GM18519 (cell line): ENCODE data around the gene AMBRA1.

ENCODE experiments used
- ATAC-seq: cut with Tn5 transposase; IDR thresholded peaks from one replicate; pipeline ENCODE4 v1.9.1; 2021; ENCODE audit warnings: mild to moderate bottlenecking, moderate library complexity; ENCODE audit not compliant: unreplicated experiment, low FRiP score

AMBRA1 gene

GRCh38 chr11:46362156-46363030 lies 231.4 kb downstream of the AMBRA1 start:
- no peak for ATAC-seq

DNA sequence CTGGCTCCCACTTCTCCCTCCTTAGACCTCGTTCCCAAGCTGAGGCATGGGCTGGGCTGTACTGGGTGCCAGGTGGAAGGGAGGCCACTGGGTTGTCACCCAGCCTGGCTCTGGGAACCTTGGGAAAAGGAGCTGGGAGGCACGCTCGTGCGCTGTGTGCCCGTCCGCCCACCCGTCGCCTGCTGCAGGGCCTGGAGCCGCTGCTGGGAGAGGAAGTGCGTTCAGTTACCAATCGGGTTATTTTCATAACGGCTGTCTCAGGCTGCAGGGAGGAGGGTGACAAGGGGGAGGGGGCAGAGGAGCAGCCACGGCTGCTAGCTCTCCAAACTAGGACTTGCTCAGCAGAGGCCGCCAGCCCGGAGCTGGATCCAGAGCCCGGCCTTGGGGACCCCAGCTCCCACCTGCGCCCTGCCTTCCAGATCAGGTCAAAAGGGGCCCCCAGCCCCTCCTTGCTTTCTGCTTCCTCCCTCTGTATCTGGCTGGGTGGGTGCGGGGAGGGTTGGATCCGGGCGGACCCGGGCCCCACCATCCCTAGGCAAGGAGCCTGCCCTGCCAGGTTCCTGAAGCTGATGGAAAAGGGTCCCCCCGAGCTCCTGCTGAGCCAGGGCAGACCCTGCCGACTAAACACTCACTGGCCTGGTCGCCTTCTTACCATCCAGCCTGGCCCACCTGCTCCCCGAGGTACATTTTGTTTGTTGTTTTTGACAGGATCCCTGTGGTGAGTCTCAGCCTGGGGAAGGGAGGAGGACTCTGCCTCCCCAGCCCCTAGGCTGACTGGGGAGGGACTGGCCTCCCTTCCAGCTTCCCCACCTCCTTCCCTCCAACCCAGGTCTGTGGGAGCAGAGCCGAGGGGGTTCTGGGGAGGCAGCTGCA lies 232.3 kb downstream of the AMBRA1 start:
- ATAC-seq = no peak

GRCh38 chr11:46360878-46361277 lies 232.9 kb downstream of the AMBRA1 start:
- no peak for ATAC-seq

DNA sequence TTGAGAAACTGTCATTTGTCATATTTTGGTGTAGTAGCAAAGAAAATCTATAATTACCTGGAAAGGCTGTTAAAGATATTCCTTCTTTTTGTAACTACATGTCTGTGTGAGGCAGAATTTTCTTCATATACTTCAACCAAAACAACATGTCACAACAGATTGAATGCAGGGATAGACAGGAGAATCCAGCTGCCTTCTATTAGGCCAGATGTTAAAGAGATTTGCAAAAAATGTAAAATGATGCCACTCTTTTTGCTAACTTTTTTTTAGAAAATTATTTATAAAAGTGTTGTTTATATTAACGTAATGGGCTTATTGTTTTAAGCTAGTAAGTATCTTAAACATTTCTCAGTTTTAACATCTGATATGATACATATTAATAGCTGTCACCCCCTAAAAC lies 233.9 kb downstream of the AMBRA1 start:
- ATAC-seq = no peak

- no peak for ATAC-seq
These were observed 236.3 kb downstream of the AMBRA1 start for GRCh38 chr11:46357483-46357936.

DNA sequence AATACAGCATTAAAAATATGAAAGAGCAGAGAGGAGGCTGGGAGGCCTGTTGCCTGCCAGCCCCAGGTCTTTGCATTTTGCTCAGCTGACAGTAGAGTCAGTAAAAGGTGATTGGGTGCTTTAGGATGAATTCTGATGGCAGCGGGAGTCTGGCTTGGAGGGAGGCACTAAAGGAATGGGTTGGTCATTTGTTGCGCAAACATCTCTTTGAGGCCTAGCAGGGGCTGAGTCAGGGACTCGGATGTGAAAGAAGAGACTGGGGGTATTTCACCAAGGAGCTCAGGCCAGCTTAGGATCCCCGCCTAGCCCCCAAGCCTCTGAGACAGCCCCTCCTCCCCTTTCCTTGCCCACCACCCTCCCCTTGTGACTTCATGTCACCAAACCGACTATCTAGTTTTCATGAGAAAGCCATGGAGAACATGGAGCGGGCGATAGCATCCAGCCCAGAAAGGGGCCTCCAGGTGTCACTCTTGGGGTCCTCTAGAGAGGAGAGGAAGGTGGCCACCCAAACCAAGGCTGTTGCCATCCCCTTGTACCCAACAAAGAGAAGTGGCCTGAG lies 236.8 kb downstream of the AMBRA1 start:
- ATAC-seq = no peak

GRCh38 chr11:46353698-46354097 lies 240.1 kb downstream of the AMBRA1 start:
- ATAC-seq = no peak

DNA sequence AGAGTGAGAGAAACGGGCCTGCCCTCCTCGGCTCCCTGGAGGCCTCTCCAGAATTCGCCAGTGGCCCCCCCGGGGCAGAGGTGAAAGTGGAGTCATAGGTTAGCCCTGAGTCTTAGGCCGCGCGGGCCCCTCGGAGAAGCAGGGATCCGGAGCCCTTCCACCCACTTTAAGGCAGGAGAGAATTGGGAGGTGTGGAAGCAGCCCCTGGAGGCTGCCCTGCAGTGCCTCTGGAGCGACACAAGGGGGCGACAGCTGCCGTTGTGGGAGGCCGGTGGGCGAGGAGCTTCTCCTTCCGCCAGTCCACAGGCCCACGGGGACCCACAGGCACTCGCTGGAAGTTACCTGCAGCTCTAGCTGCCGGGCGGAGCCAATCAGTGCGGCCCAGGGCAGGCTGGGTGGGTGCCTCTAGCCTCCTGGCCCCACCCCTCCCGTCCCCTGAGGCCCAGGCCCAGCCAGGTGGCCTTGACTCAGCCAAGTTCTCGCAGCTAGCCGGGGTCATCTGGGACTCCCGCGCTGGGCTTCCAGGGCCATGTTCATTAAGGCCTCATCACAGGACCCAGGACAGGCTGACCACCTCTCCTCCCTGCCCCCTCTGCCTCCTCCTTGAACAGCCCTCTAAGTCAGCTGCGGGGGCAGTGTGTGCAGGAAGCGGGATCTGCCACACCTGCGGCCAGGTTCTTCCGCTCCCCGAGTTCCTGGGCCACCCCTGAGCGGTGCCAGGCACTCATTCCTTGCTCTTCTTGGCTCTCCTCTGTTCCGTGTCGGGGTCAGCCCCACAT lies 241.6 kb downstream of the AMBRA1 start:
- ATAC-seq = no peak

DNA sequence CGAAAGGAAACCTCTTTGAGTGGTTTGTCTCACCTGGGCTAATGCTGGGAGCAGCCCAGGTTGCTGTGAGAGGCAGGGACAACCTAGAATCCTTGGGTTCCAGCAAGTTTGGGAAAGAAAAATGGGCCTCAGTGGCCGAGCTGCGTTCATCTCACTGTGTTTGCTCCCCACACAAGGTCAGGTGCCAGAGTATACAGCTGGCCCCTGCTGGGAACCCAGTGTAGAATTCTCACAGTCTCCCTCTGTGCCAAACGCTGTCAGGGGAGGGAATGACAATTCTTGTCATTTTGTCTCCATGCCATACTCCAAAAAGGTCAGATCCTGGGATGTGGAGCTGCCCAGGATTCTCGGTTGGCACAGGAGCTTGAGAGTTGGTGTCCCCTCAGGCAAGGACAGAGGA lies 242.2 kb downstream of the AMBRA1 start:
- no peak for ATAC-seq

GRCh38 chr11:46351148-46351547 lies 242.7 kb downstream of the AMBRA1 start:
- ATAC-seq = no peak

DNA sequence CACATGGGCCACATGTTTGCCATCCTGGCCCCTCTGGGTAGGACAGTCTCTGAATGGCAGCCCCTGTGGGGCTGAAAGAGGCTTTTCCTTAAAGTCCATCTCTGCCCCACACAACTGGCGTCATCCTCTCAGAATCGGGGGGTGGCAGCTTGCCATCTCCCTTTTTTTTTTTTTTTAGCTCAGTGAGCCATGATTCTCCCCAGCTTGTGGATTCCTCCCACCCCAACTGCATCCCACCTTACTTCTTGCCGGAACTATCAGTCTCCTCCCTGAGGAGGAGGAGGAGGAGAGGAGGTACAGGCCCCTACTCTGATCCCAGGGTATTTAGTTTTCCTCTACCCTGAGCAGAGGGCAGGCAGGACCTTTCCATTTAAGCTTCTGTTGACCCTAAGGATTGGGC lies 243.1 kb downstream of the AMBRA1 start:
- ATAC-seq = no peak

DNA sequence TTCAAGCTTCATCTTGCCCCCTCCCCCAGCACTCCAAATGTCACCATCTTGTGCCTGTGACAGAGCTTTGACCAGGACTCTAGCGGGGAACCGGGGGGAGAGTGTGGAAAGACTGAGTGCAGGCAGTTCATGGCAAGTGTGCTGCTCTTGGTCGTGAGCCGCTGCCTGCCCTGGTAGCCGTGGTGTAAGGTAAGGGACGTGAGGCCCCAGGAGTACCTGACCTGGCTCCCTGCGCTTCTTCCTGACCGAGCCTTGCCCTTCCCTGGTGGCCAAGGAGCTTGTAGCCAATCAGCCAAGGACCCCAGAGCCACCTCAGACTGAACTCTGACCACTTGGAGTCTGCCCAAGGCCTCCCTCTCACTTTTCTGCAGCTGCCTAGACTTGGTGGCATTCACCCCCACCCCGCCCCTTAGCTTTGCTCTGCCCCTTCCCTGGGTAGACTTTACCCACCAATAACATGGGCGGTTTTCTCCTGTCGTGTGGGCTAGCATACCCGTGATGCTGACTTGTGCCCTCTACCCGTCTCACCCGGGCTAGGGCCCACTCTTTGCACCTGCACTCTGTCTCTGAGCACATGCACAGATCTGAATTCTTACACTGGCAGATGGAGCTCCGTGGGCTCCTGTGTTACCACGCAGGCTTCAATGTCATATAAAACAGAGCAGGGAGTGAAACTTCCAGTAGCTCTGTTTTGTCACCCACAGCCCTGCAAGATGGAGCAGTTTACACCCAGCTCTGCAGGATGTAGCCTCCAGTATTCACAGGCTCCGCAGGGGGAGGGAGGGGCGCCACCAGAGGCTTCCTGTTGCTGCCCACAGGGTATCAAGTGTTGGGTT lies 245.0 kb downstream of the AMBRA1 start:
- ATAC-seq = no peak

GRCh38 chr11:46347637-46348311 lies 246.0 kb downstream of the AMBRA1 start:
- ATAC-seq = no peak

DNA sequence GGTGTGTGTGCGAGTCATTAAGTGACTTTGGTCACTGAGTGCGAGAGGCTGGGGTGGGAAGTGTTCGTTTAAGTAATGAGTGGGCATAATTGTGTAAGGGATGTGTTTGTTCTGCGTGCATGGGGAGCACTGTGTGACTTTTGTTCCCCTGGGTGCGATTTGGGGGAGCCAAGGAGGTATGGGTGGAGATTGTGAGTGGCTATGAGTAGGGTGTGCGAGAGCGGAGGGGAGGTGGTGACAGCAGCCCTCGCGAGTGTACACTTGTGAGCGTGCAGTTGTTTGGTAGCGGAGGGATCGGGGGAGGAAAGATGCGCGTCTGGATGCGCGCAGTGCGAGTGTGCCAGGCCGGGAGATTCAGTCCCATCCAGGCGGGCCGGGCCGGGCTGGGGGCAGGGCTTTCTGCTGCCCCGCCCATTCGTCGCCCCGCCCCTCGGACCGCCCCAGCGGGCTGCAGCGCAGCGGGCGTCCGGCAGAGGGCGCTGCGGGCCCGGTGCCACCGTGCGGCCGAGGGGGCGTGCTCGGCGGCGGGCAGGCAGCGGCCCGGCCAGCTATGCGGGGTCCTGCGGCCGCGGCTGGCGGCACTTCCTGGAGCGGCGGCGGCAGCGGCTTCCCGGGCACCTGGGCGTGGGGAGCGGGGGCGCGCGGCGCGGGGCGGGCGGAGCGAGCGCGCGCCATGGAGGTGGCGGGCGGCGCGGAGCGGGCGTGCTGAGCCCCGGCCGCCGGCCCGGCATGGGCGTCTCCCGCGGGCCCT lies 246.8 kb downstream of the AMBRA1 start, which contains the start of gene DGKZ:
Gene DGKZ (plus strand): TSS at position 578 of the 751 bp plus-strand sequence. CDS start 197 bp downstream, outside the sequence.
- peak; percentile 54 for ATAC-seq
